CD14-positive monocyte (primary cell): ENCODE data around the gene FKBP10. TPM values are rescaled to one million over a fixed set of nuclear protein-coding genes. Genes with fewer than 3 reads are reported as not detected.

Experiments used
- DNase-seq, 3 donors: peaks; one replicate each; pipeline ENCODE4 v3.0.0-alpha.2; 2011 to 2022
- H2AFZ ChIP-seq: 2 replicates; pipeline ENCODE4 v1.6.0; 2012; ENCODE audit warnings: mild to moderate bottlenecking, low read depth, low read length, inconsistent platforms; ENCODE audit not compliant: insufficient read depth, poor library complexity, severe bottlenecking
- H3K27ac ChIP-seq, 2 donors: 1 replicate in 1 of 2; 2 replicates in 1 of 2; pipeline ENCODE4 v1.5.1; 2012 to 2013; ENCODE audit warnings: low read length in 2 of 2, control low read depth in 1 of 2, inconsistent platforms in 1 of 2, low read depth in 1 of 2, mild to moderate bottlenecking in 1 of 2
- H3K27me3 ChIP-seq, 2 donors: one replicate each; pipeline versions ENCODE4 v1.6.0 to v1.6.1; 2011 to 2013; ENCODE audit warnings: low read length in 2 of 2; ENCODE audit not compliant: control insufficient read depth in 2 of 2, insufficient read depth in 2 of 2
- H3K36me3 ChIP-seq, 2 donors: replicated peaks in 1 of 2; 1 replicate in 1 of 2; 2 replicates in 1 of 2; pipeline versions ENCODE4 v1.5.1 to v1.6.1; 2012 to 2013; ENCODE audit warnings: low read length in 2 of 2, control low read depth in 1 of 2, inconsistent platforms in 1 of 2, mild to moderate bottlenecking in 1 of 2; ENCODE audit not compliant: insufficient read depth in 2 of 2, control insufficient read depth in 1 of 2
- H3K4me1 ChIP-seq, 2 donors: 1 replicate in 1 of 2; 2 replicates in 1 of 2; pipeline versions ENCODE4 v1.5.1 to v1.6.1; 2012 to 2013; ENCODE audit warnings: low read length in 2 of 2, control low read depth in 1 of 2, inconsistent platforms in 1 of 2, mild to moderate bottlenecking in 1 of 2, moderate library complexity in 1 of 2; ENCODE audit not compliant: insufficient read depth in 2 of 2, control insufficient read depth in 1 of 2
- H3K4me2 ChIP-seq: replicated peaks from 2 replicates; pipeline ENCODE3; 2012; ENCODE audit warnings: low read length, moderate library complexity, mild to moderate bottlenecking; ENCODE audit not compliant: poor library complexity, severe bottlenecking; ENCODE audit errors: extremely low read depth
- H3K4me3 ChIP-seq, 3 experiments: fragments of 200-600 bp in 1 of 3; sonication (generic) in 1 of 3; replicated peaks in 1 of 3; 1 replicate in 2 of 3; 2 replicates in 1 of 3; pipeline ENCODE4 v1.5.1; 2011 to 2013; ENCODE audit warnings: low read length in 3 of 3, mild to moderate bottlenecking in 3 of 3, control low read depth in 2 of 3, low read depth in 2 of 3, inconsistent platforms in 1 of 3, moderate library complexity in 1 of 3
- H3K79me2 ChIP-seq: 2 replicates; pipeline ENCODE4 v1.6.0; 2012; ENCODE audit warnings: mild to moderate bottlenecking, control low read depth, inconsistent platforms, low read length, moderate library complexity; ENCODE audit not compliant: insufficient read depth
- H3K9ac ChIP-seq: 2 replicates; pipeline ENCODE4 v1.6.0; 2017; ENCODE audit warnings: low read length, mild to moderate bottlenecking; ENCODE audit not compliant: insufficient read depth, poor library complexity, severe bottlenecking
- H3K9me3 ChIP-seq, 2 donors: replicated peaks in 1 of 2; 1 replicate in 1 of 2; 2 replicates in 1 of 2; pipeline versions ENCODE4 v1.5.1 to v1.6.1; 2012 to 2013; ENCODE audit warnings: low read length in 2 of 2, control low read depth in 1 of 2; ENCODE audit not compliant: control insufficient read depth in 1 of 2, insufficient read depth in 1 of 2
- H4K20me1 ChIP-seq: 2 replicates; pipeline ENCODE4 v1.6.0; 2012; ENCODE audit warnings: mild to moderate bottlenecking, low read length, control low read depth, moderate library complexity; ENCODE audit not compliant: insufficient read depth
- H3K27ac Mint-ChIP-seq, 7 donors: one replicate each; pipeline ENCODE4 v1.8.0; 2020; ENCODE audit warnings: mild to moderate bottlenecking in 7 of 7, mixed read lengths in 7 of 7, moderate library complexity in 6 of 7, inconsistent platforms in 2 of 7
- H3K27me3 Mint-ChIP-seq, 3 donors: one replicate each; pipeline ENCODE4 v1.8.0; 2021 to 2022; ENCODE audit warnings: low read depth in 3 of 3, mild to moderate bottlenecking in 3 of 3, mixed read lengths in 3 of 3, moderate library complexity in 3 of 3, inconsistent platforms in 1 of 3
- H3K36me3 Mint-ChIP-seq, 2 donors: one replicate each; pipeline ENCODE4 v1.8.0; 2020; ENCODE audit warnings: mixed read lengths in 2 of 2, inconsistent platforms in 1 of 2, mild to moderate bottlenecking in 1 of 2
- H3K4me1 Mint-ChIP-seq: one replicate; pipeline ENCODE4 v1.8.0; 2020; ENCODE audit warnings: mild to moderate bottlenecking, mixed read lengths
- H3K4me3 Mint-ChIP-seq, 2 donors: one replicate each; pipeline ENCODE4 v1.8.0; 2020; ENCODE audit warnings: mild to moderate bottlenecking in 2 of 2, mixed read lengths in 2 of 2, moderate library complexity in 1 of 2
- H3K9me3 Mint-ChIP-seq, 7 donors: one replicate each; pipeline ENCODE4 v1.8.0; 2020 to 2022; ENCODE audit warnings: mixed read lengths in 7 of 7, mild to moderate bottlenecking in 6 of 7, moderate library complexity in 6 of 7, inconsistent platforms in 2 of 7
- WGBS: methylation state at CpG from one replicate; pipeline ENCODE4 v1.1.5; 2013; ENCODE audit warnings: missing lambda C conversion rate; ENCODE audit not compliant: insufficient coverage; 5-methylcytosine and 5-hydroxymethylcytosine counted together
- intact Hi-C, 2 donors: fragments of 100-400 bp; cut with micrococcal nuclease; formaldehyde crosslinking; loops; one replicate each; pipeline versions ENCODE4 v1.15.0 to v1.15.1; 2023
- polyA plus RNA-seq, 3 donors: library from polyadenylated mRNA; depleted of rRNA in 1 of 3; unstranded in 2 of 3; stranded (reverse) in 1 of 3; fragments of 300-500 nt in 2 of 3; fragments of >200 nt in 1 of 3; fragmentation: Illumina TruSeq in 2 of 3; gene quantifications; 1 replicate in 2 of 3; 2 replicates in 1 of 3; pipeline ENCODE4 v1.2.3, GENCODE V29; 2012 to 2021
- TF ChIP-seq, protein P1 (sequence below): fragments of 200-600 bp; IDR thresholded peaks from one replicate; pipeline ENCODE4 v1.8.0; 2022; ENCODE audit warnings: antibody characterized with exemption, mild to moderate bottlenecking

The FKBP10 gene
- polyA plus RNA-seq, 3 donors = not detected

DNA sequence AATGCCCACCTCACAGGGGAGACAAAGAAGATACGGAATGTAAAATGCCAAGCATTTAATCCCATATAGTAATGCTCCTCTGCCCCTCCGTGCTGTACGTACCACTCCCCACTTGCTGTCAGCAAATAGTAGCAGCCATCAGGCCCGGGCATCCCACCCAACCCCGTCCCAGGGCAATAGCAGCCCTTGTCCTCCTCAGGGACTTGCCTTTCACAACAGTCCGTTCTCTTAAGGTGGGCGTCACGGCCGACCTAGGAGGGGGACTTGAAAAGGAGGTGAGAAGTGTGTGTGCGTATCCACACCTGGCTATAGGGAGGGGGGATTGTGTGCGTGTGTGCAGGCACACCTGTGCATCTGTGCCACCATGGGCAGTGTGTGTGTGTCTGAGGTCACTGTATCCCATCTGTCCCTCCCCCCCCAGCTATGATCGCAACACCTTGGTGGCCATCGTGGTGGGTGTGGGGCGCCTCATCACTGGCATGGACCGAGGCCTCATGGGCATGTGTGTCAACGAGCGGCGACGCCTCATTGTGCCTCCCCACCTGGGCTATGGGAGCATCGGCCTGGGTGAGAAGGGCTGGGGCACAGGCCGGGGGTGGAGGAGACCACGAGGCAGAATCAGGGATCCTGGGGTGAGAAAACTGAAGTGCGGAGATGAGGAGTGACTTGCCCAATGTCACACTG is 4.0 kb downstream of the FKBP10 start:
- Histone ChIP-seq H3K4me1 (peaks cover 9 to 12% of the 10 kb centered on the region in 2 donors), H3K79me2 (no peaks in the 10 kb centered on the region), H3K4me3 (no peak overlapping the region), H3K27me3 (peaks cover 9 to 27% of the 10 kb centered on the region in 2 donors), H3K27ac (no peak overlapping the region), H3K9ac (no peak overlapping the region), H4K20me1 (no peaks in the 10 kb centered on the region), H3K9me3 (no peaks in the 10 kb centered on the region), H2AFZ (no peak overlapping the region), H3K4me2 (no peak overlapping the region), H3K36me3 (no peaks in the 10 kb centered on the region)
- H3K4me1 Mint-ChIP-seq = peaks cover 9% of the 10 kb centered on the region
- H3K27me3 Mint-ChIP-seq = peaks cover 14 to 29% (median 25%) of the 10 kb centered on the region in 3 donors
- H3K27ac Mint-ChIP-seq = no peak overlapping the region
- H3K36me3 Mint-ChIP-seq = peaks cover 4 to 5% of the 10 kb centered on the region in 2 donors
- H3K4me3 Mint-ChIP-seq = no peak overlapping the region
- H3K9me3 Mint-ChIP-seq = peaks cover 0 to 4% (median 0%) of the 10 kb centered on the region in 7 donors
- intact Hi-C loops = no loop called here
- TF ChIP-seq, protein P1, sequence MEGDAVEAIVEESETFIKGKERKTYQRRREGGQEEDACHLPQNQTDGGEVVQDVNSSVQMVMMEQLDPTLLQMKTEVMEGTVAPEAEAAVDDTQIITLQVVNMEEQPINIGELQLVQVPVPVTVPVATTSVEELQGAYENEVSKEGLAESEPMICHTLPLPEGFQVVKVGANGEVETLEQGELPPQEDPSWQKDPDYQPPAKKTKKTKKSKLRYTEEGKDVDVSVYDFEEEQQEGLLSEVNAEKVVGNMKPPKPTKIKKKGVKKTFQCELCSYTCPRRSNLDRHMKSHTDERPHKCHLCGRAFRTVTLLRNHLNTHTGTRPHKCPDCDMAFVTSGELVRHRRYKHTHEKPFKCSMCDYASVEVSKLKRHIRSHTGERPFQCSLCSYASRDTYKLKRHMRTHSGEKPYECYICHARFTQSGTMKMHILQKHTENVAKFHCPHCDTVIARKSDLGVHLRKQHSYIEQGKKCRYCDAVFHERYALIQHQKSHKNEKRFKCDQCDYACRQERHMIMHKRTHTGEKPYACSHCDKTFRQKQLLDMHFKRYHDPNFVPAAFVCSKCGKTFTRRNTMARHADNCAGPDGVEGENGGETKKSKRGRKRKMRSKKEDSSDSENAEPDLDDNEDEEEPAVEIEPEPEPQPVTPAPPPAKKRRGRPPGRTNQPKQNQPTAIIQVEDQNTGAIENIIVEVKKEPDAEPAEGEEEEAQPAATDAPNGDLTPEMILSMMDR = no peak
- 97% methylated on average over 17 of the region's 23 CpGs for WGBS
- no peak for DNase-seq

DNA sequence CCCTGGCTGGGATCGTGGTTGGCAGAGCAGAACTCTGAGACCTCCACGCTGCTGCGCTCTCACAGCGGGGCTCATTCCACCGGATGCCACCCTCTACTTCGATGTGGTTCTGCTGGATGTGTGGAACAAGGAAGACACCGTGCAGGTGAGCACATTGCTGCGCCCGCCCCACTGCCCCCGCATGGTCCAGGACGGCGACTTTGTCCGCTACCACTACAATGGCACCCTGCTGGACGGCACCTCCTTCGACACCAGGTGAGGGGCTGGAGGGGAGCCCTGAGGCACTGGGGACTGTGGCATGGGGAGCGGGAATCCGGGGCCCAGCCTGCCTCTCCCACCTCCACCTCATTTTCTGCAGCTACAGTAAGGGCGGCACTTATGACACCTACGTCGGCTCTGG is 5.2 kb downstream of the FKBP10 start:
- no peak overlapping the region for H3K4me3 Mint-ChIP-seq
- Histone ChIP-seq H3K27ac (no peak overlapping the region), H3K79me2 (no peaks in the 10 kb centered on the region), H3K4me2 (no peak overlapping the region), H3K36me3 (no peaks in the 10 kb centered on the region), H3K4me1 (no peaks in the 10 kb centered on the region), H3K27me3 (peaks cover 1 to 14% of the 10 kb centered on the region in 2 donors), H3K9me3 (no peaks in the 10 kb centered on the region), H3K9ac (no peak overlapping the region), H4K20me1 (no peaks in the 10 kb centered on the region), H2AFZ (no peak overlapping the region), H3K4me3 (no peak overlapping the region)
- H3K36me3 Mint-ChIP-seq = peaks cover 0 to 2% of the 10 kb centered on the region in 2 donors
- peaks cover 0 to 2% (median 0%) of the 10 kb centered on the region in 7 donors for H3K9me3 Mint-ChIP-seq
- intact Hi-C loops = no loop called here
- WGBS = 100% methylated on average over 10 of the region's 20 CpGs
- peaks cover 6 to 17% (median 13%) of the 10 kb centered on the region in 3 donors for H3K27me3 Mint-ChIP-seq
- H3K27ac Mint-ChIP-seq = no peak overlapping the region
- DNase-seq = no peak
- TF ChIP-seq, protein P1 = no peak
- H3K4me1 Mint-ChIP-seq = no peaks in the 10 kb centered on the region
